Mucosa of rectum (tissue), 2 donors: Measurements from ENCODE around the gene CXorf58.
"Not testable (repeated sequence)": the region's sequence is repeated elsewhere in the genome, so short reads cannot be mapped to it uniquely, and the experiment has no call there.

Source experiments
- H3K27ac ChIP-seq, 2 donors: one replicate each; pipeline ENCODE4 v1.7.0; 2013; ENCODE audit warnings: inconsistent platforms in 2 of 2, low read depth in 2 of 2, low read length in 2 of 2
- H3K27me3 ChIP-seq, 2 donors: one replicate each; pipeline ENCODE4 v1.7.0; 2013; ENCODE audit warnings: low read length in 2 of 2; ENCODE audit not compliant: control insufficient read depth in 2 of 2, insufficient read depth in 2 of 2
- H3K36me3 ChIP-seq, 2 donors: one replicate each; pipeline ENCODE4 v1.7.0; 2013; ENCODE audit warnings: low read length in 2 of 2; ENCODE audit not compliant: control insufficient read depth in 2 of 2, insufficient read depth in 2 of 2
- H3K4me1 ChIP-seq, 2 donors: one replicate each; pipeline ENCODE4 v1.7.0; 2013; ENCODE audit warnings: low read length in 2 of 2, mild to moderate bottlenecking in 1 of 2; ENCODE audit not compliant: control insufficient read depth in 2 of 2, insufficient read depth in 2 of 2
- H3K4me3 ChIP-seq, 2 donors: one replicate each; pipeline ENCODE4 v1.7.0; 2013; ENCODE audit warnings: low read length in 2 of 2
- H3K9ac ChIP-seq, 2 donors: one replicate each; pipeline ENCODE4 v1.7.0; 2013; ENCODE audit warnings: low read length in 2 of 2, low read depth in 1 of 2, mild to moderate bottlenecking in 1 of 2
- H3K9me3 ChIP-seq, 2 donors: one replicate each; pipeline ENCODE4 v1.7.0; 2013; ENCODE audit warnings: low read length in 2 of 2; ENCODE audit not compliant: control insufficient read depth in 2 of 2
- donor health status: healthy.
- donor health status: Normal muscosa, but diverticular disease.

CXorf58 gene

GRCh38 chrX:23945206-23945605 lies 37.4 kb downstream of the CXorf58 start:
- H3K36me3 ChIP-seq, result no peaks in the 10 kb centered on the region
- no peak overlapping the region for H3K27ac ChIP-seq
- peaks cover 6 to 16% of the 10 kb centered on the region in 2 donors for H3K27me3 ChIP-seq
- H3K9ac ChIP-seq, result no peak overlapping the region
- no peaks in the 10 kb centered on the region for H3K4me1 ChIP-seq
- H3K9me3 ChIP-seq, result no peaks in the 10 kb centered on the region
- H3K4me3 ChIP-seq, result no peak overlapping the region

GRCh38 chrX:23952391-23952790 lies 44.6 kb downstream of the CXorf58 start:
- no peak overlapping the region for H3K27ac ChIP-seq
- peaks cover 8 to 10% of the 10 kb centered on the region in 2 donors for H3K27me3 ChIP-seq
- H3K9ac ChIP-seq, result no peak overlapping the region
- H3K4me1 ChIP-seq, result no peaks in the 10 kb centered on the region
- no peak overlapping the region for H3K4me3 ChIP-seq
- no peaks in the 10 kb centered on the region for H3K9me3 ChIP-seq
- H3K36me3 ChIP-seq, result no peaks in the 10 kb centered on the region

GRCh38 chrX:23952984-23953907 lies 45.4 kb downstream of the CXorf58 start:
- Histone ChIP-seq H3K27me3 (peaks cover 6 to 7% of the 10 kb centered on the region in 2 donors), H3K4me3 (peak overlapping the region in 1 of 2 donors; percentile 48), H3K27ac (peak overlapping the region in 1 of 2 donors; percentile 32), H3K9ac (peak overlapping the region in 1 of 2 donors; percentile 24), H3K4me1 (no peaks in the 10 kb centered on the region), H3K9me3 (no peaks in the 10 kb centered on the region), H3K36me3 (no peaks in the 10 kb centered on the region)

GRCh38 chrX:23953908-23954269 lies 46.1 kb downstream of the CXorf58 start:
- Histone ChIP-seq H3K9ac (no peak overlapping the region), H3K9me3 (no peaks in the 10 kb centered on the region), H3K4me3 (no peak overlapping the region), H3K36me3 (no peaks in the 10 kb centered on the region), H3K27me3 (peaks cover 4 to 5% of the 10 kb centered on the region in 2 donors), H3K27ac (no peak overlapping the region), H3K4me1 (no peaks in the 10 kb centered on the region)

GRCh38 chrX:23954396-23954795 lies 46.6 kb downstream of the CXorf58 start:
- H3K27ac ChIP-seq, result no peak overlapping the region
- H3K9ac ChIP-seq, result no peak overlapping the region
- H3K4me3 ChIP-seq, result no peak overlapping the region
- H3K36me3 ChIP-seq, result no peaks in the 10 kb centered on the region
- H3K9me3 ChIP-seq, result no peaks in the 10 kb centered on the region
- no peaks in the 10 kb centered on the region for H3K4me1 ChIP-seq
- H3K27me3 ChIP-seq, result peaks cover 4 to 5% of the 10 kb centered on the region in 2 donors

GRCh38 chrX:23959781-23960180 lies 52.0 kb downstream of the CXorf58 start:
- no peak overlapping the region for H3K4me3 ChIP-seq
- H3K27me3 ChIP-seq, result peaks cover 4 to 6% of the 10 kb centered on the region in 2 donors
- no peaks in the 10 kb centered on the region for H3K36me3 ChIP-seq
- no peaks in the 10 kb centered on the region for H3K4me1 ChIP-seq
- H3K9me3 ChIP-seq, result no peaks in the 10 kb centered on the region
- no peak overlapping the region for H3K9ac ChIP-seq
- no peak overlapping the region for H3K27ac ChIP-seq

- no peak overlapping the region for H3K27ac ChIP-seq
- peaks cover 4 to 5% of the 10 kb centered on the region in 2 donors for H3K27me3 ChIP-seq
- H3K36me3 ChIP-seq, result no peaks in the 10 kb centered on the region
- no peak overlapping the region for H3K4me3 ChIP-seq
- no peaks in the 10 kb centered on the region for H3K4me1 ChIP-seq
- H3K9me3 ChIP-seq, result no peaks in the 10 kb centered on the region
- no peak overlapping the region for H3K9ac ChIP-seq
Observed at GRCh38 chrX:23964191-23964590, 56.4 kb downstream of the CXorf58 start.

GRCh38 chrX:23965630-23966029 lies 57.8 kb downstream of the CXorf58 start:
- H3K9me3 ChIP-seq, H3K36me3 ChIP-seq, H3K4me3 ChIP-seq, H3K27ac ChIP-seq, H3K27me3 ChIP-seq, H3K9ac ChIP-seq, H3K4me1 ChIP-seq: not testable (repeated sequence)

GRCh38 chrX:23978491-23978890 lies 70.7 kb downstream of the CXorf58 start:
- no peaks in the 10 kb centered on the region for H3K36me3 ChIP-seq

GRCh38 chrX:23980011-23980441 lies 72.2 kb downstream of the CXorf58 start:
- Histone ChIP-seq H3K4me1 (no peaks in the 10 kb centered on the region), H3K36me3 (no peaks in the 10 kb centered on the region), H3K4me3 (no peak overlapping the region), H3K9me3 (no peaks in the 10 kb centered on the region), H3K9ac (no peak overlapping the region), H3K27ac (no peak overlapping the region), H3K27me3 (no peaks in the 10 kb centered on the region)

More at GRCh38 chrX:23978491-23978890, 70.7 kb downstream of the CXorf58 start:
- no peaks in the 10 kb centered on the region for H3K4me1 ChIP-seq
- H3K27me3 ChIP-seq, result no peaks in the 10 kb centered on the region
- no peak overlapping the region for H3K27ac ChIP-seq
- H3K9me3 ChIP-seq, result no peaks in the 10 kb centered on the region
- H3K9ac ChIP-seq, result no peak overlapping the region
- H3K4me3 ChIP-seq, result no peak overlapping the region
